Type B pancreatic cell (in vitro differentiated cells): Measurements from ENCODE around the gene LMX1B. TPM values are rescaled to one million over a fixed set of nuclear protein-coding genes. Genes with fewer than 3 reads are reported as not detected.
"Not testable (repeated sequence)": the region's sequence is repeated elsewhere in the genome, so short reads cannot be mapped to it uniquely, and the experiment has no call there.

Experiments
- DNase-seq: peaks from one replicate; pipeline ENCODE4 v3.0.0; 2021; ENCODE audit warnings: mixed read lengths; ENCODE audit not compliant: unreplicated experiment; ENCODE audit errors: extremely low spot score
- H3K27ac Mint-ChIP-seq: 2 replicates; pipeline ENCODE4 v1.8.0; 2021; ENCODE audit warnings: mild to moderate bottlenecking, mixed read lengths
- H3K27me3 Mint-ChIP-seq: 2 replicates; pipeline ENCODE4 v1.8.0; 2021; ENCODE audit warnings: mixed read lengths
- H3K36me3 Mint-ChIP-seq: 2 replicates; pipeline ENCODE4 v1.8.0; 2021; ENCODE audit warnings: mixed read lengths
- H3K4me1 Mint-ChIP-seq: one replicate; pipeline ENCODE4 v1.8.0; 2021; ENCODE audit warnings: mixed read lengths; ENCODE audit not compliant: unreplicated experiment
- H3K4me3 Mint-ChIP-seq: 2 replicates; pipeline ENCODE4 v1.8.0; 2021; ENCODE audit warnings: mild to moderate bottlenecking, mixed read lengths
- H3K9me3 Mint-ChIP-seq: 2 replicates; pipeline ENCODE4 v1.8.0; 2021; ENCODE audit warnings: mixed read lengths
- total RNA-seq: library from RNA; stranded (reverse); gene quantifications from 2 replicates; pipeline ENCODE4 v1.2.1, GENCODE V29; 2021; ENCODE audit warnings: low replicate concordance
- TF ChIP-seq, protein P1 (sequence below): fragments of 200-600 bp; sonication (generic); conservative IDR thresholded peaks from 2 replicates; pipeline ENCODE4 v1.5.0; 2021; ENCODE audit warnings: antibody characterized with exemption, mild to moderate bottlenecking

LMX1B gene
- total RNA-seq, 1 donor from 2014 or later = 13.6 TPM

DNA sequence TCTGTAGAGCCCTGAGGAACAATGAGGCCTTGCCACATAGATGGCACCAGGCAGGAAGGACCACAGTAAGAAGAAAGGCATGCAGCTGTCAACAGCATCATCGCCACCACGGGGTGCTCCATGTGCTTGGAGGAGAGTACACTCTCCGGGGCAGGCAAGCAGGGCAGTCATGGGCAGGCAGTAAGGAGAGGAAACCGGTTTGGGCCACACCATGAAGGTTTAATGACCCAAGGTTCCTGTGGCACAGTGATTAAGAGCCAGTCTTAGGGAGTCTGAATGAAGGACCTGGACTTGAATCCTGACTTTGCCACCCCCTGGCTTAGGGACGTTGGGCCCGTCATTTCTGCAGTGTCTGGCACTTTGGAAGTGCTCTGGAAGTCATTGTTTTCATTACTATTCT is 110.5 kb downstream of the LMX1B start:
- H3K9me3 Mint-ChIP-seq = no peaks in the 10 kb centered on the region
- no peak for DNase-seq
- H3K36me3 Mint-ChIP-seq = no peaks in the 10 kb centered on the region
- TF ChIP-seq, protein P1, sequence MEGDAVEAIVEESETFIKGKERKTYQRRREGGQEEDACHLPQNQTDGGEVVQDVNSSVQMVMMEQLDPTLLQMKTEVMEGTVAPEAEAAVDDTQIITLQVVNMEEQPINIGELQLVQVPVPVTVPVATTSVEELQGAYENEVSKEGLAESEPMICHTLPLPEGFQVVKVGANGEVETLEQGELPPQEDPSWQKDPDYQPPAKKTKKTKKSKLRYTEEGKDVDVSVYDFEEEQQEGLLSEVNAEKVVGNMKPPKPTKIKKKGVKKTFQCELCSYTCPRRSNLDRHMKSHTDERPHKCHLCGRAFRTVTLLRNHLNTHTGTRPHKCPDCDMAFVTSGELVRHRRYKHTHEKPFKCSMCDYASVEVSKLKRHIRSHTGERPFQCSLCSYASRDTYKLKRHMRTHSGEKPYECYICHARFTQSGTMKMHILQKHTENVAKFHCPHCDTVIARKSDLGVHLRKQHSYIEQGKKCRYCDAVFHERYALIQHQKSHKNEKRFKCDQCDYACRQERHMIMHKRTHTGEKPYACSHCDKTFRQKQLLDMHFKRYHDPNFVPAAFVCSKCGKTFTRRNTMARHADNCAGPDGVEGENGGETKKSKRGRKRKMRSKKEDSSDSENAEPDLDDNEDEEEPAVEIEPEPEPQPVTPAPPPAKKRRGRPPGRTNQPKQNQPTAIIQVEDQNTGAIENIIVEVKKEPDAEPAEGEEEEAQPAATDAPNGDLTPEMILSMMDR = no peak
- H3K27ac Mint-ChIP-seq = peak overlapping the region; percentile 25
- H3K4me3 Mint-ChIP-seq = peak overlapping the region; percentile 73
- H3K4me1 Mint-ChIP-seq = peaks cover 28% of the 10 kb centered on the region
- peaks cover 41% of the 10 kb centered on the region for H3K27me3 Mint-ChIP-seq

DNA sequence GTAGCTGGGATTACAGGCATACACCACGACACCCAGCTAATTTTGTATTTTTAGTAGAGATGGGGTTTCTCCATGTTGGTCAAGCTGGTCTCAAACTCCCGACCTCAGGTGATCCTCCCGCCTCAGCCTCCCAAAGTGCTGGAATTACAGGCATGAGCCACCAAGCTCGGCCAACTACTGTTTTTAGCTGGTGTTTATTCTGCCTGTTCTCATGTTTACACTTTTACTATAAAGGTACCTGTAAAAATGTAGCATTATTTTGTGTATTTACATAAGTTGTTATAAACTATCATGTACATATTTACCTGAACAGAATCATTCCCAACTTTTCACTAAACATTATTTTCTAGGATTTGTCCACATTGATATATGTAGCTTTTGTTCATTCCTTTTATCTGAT is 111.8 kb downstream of the LMX1B start:
- H3K4me1 Mint-ChIP-seq = peaks cover 17% of the 10 kb centered on the region
- H3K9me3 Mint-ChIP-seq, H3K4me3 Mint-ChIP-seq, DNase-seq, H3K36me3 Mint-ChIP-seq, H3K27ac Mint-ChIP-seq: not testable (repeated sequence)
- H3K27me3 Mint-ChIP-seq = peaks cover 41% of the 10 kb centered on the region

DNA sequence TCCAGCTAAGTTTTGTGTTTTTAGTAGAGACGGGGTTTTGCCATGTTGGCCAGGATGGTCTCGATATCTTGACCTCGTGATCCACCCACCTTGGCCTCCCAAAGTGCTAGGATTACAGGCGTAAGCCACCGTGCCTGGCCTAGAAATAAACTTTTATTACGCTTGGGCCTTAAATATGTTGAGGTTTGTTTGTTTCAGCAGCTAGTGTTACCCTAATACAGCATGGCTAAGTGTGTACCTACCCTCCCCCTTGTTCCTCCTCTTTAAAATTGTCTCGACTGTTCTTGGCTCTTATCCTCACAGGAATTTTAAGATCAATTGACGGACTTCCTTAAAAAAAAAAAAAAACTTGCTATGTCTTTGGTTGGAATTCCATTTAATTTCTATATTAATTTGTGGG is 114.5 kb downstream of the LMX1B start:
- DNase-seq, H3K4me1 Mint-ChIP-seq, H3K4me3 Mint-ChIP-seq, H3K9me3 Mint-ChIP-seq, H3K36me3 Mint-ChIP-seq, H3K27ac Mint-ChIP-seq: not testable (repeated sequence)
- H3K27me3 Mint-ChIP-seq = peaks cover 37% of the 10 kb centered on the region

DNA sequence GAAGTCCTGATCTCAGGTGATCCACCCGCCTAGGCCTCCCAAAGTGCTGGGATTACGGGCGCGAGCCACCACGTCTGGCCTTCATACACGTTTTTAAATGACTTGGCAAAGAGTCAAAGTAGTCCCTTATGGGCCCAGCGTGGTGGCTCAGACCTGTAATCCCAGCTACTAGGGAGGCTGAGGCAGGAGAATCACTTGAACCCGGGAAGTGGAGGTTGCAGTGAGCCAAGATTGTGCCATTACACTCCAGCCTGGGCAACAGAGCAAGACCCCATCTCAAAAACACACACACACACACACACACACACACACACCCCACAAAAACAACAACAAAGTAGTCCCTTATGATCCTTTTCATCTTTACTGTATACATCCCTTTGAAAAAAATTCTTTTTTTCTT is 116.9 kb downstream of the LMX1B start:
- peaks cover 15% of the 10 kb centered on the region for H3K27me3 Mint-ChIP-seq
- not testable (repeated sequence) for H3K4me1 Mint-ChIP-seq, H3K27ac Mint-ChIP-seq, H3K4me3 Mint-ChIP-seq, H3K36me3 Mint-ChIP-seq, H3K9me3 Mint-ChIP-seq, DNase-seq

DNA sequence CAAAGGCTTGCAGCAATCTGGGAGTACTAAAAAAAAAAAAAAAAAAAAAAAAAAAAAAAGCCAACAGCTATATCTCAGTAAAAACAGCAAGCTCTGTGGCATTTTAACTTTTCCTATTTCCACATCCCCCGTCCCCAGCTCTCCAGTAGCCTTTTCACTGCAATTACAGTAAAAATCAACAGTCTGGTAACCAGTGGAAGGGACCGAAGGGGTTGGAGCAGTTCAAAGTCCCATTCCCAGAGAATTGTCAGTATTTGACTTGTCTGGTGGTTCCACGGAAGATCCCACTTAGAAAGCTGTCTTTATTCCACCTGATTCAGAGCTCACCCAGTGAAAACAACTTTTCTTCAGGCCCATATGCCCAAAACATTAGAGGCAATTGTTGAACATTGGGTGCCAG is 119.3 kb downstream of the LMX1B start:
- peak; percentile 20 for DNase-seq
- Mint-ChIP-seq H3K27ac (no peak overlapping the region), H3K27me3 (peaks cover 5% of the 10 kb centered on the region), H3K4me3 (no peak overlapping the region), H3K36me3 (no peaks in the 10 kb centered on the region), H3K4me1 (no peaks in the 10 kb centered on the region), H3K9me3 (peaks cover 4% of the 10 kb centered on the region)
- TF ChIP-seq, protein P1 = no peak

DNA sequence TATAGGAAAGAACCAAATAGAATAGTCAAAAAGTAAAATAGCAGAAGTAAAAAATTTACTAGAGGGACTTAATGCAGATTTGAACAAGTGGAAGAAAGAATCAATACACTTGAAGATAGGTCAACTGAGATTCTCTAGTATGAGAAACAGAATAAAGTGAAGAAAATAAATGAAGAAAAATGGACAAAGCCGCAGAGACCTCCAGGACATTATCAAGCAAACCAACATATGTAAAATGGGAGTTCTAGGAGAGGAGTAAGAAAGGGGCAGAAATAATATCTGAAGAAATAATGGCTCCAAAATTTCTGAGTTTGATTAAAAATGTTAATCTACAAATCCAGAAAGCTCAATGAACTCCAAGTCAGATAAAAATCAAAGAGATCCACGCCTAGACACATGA is 121.1 kb downstream of the LMX1B start:
- Mint-ChIP-seq H3K4me1 (no peaks in the 10 kb centered on the region), H3K4me3 (no peak overlapping the region), H3K27me3 (peaks cover 23% of the 10 kb centered on the region), H3K36me3 (no peaks in the 10 kb centered on the region), H3K9me3 (peaks cover 4% of the 10 kb centered on the region), H3K27ac (no peak overlapping the region)
- TF ChIP-seq, protein P1 = no peak
- DNase-seq = no peak

DNA sequence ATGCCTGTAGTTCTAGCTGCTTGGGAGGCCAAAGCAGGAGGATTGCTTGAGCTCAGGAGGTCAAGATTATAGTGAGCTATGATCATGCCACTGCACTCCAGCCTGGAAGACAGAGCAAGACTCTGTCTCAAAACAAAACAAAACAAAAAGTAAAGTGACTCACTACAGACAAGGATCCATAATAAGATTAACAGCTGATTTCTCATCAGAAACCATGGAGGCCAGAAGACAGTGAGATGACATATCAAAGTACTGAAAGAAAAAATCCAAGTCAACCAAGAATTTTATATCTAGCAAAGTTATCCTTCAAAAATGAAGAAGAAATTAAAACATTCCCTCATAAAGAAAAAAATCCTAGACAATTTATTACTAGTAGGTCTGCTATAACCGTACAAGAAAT is 121.8 kb downstream of the LMX1B start:
- Mint-ChIP-seq H3K4me1 (no peaks in the 10 kb centered on the region), H3K4me3 (no peak overlapping the region), H3K27me3 (peaks cover 29% of the 10 kb centered on the region), H3K9me3 (peaks cover 4% of the 10 kb centered on the region), H3K36me3 (no peaks in the 10 kb centered on the region), H3K27ac (no peak overlapping the region)
- TF ChIP-seq, protein P1 = no peak
- DNase-seq = peak; percentile 6
